Ureter (tissue), 1 donor: ENCODE measurements around the gene ZNRD2. TPM values are rescaled to one million over a fixed set of nuclear protein-coding genes. Genes with fewer than 3 reads are reported as not detected.
"Not testable (repeated sequence)": the region's sequence is repeated elsewhere in the genome, so short reads cannot be mapped to it uniquely, and the experiment has no call there.

Experiments used
- DNase-seq: peaks from one replicate; pipeline ENCODE4 v3.0.0-alpha.2; 2020; ENCODE audit warnings: low spot score
- total RNA-seq: library from RNA; stranded (reverse); gene quantifications from one replicate; pipeline ENCODE4 v1.2.4, GENCODE V29; 2023
- donor health status: DM: yes; HTN: yes; CAD: no.

ZNRD2 gene
- total RNA-seq, 1 donor from 2014 or later = 50.3 TPM

GRCh38 chr11:65555693-65556231 is 14.5 kb upstream of the ZNRD2 start:
- no peak for DNase-seq

DNA sequence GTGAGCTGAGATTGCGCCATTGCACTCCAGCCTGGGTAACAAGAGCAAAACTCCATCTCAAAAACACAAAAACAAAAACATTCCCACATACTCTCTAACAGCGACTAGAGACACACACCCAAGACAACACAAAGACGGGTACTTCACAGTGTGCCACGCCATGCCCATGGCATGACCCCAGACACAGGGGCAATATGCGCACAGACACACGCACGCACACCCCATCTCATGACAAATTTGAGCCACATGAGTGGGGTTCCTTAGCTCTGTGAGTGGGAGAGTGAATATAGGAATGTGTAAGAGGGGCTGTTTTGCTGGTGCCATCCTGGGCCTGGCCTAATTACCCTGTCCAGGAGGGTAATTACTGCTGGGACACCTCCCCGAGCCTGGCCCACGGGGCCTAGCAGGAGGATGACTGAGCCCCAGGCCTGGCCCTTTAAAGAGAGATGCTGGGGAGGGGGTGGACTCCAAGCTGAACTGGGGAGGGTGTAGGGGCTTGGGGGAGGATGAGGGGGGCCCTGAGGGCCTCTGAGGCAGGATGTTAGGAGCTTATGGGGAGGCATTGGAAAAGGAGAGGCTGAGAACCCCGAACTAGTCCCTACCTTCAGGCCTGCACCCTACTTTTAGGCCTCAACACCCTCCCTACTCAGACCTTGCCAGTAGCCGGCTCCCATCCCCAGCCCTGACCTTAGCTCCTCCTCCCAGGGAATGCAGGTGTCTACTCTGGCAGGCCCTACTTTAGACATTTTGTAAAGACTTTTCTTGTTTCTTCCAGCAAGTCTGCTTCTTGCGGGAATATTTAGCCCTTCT is 13.6 kb upstream of the ZNRD2 start:
- DNase-seq = no peak

- no peak for DNase-seq
These were observed 12.8 kb upstream of the ZNRD2 start for GRCh38 chr11:65557280-65558001.

DNA sequence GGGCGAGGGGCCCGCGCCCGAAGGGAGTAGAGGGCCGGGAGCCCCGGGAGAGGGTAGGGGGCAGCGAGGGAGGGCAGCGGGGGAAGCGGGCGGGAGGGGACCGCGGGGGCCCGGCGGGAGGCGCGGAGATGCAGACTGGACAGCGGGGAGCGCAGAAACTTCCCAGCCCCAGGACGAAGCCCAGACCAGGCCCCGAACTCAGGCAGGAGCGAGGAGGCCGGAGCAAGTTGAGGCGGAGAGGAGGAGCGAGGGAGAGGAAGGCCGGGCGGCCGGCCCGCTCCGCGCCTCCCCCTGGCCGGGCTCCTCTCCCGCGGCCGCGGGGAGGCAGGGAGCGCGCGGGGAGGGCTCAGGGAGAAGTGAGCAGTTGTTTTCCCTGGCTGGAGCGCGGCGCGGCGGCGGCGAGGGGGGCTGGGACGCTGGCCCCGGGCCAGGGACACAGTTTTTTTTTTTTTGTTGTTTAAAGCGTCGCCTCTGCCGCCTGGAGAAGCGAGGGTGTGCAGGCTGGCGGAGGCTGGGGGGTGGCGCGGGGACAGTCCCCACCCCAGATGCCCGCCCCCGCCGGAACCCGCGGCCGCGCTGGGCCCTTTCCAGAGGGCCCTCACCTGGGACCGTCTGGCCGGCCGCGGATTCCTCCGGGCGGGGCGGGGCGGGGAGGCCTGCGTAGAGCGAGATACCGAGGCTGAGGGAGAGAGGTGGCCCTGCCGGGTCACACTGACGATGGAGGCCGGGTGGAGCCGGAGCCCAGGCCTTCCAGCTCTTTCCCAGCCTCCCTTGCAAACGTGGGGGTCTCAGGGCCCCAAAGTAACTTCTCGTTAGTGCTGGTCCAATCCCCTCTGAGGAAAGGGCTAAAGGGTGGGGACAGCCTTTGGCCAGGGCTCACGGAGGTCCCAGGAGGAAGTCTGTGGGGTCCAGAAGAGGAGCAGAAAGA is 12.0 kb upstream of the ZNRD2 start, which contains the start of gene LTBP3:
TSS of gene LTBP3 (minus strand) at position 358 of the 928 bp plus-strand sequence. CDS start 400 bp downstream, outside the sequence.
- peak; percentile 83 for DNase-seq

DNA sequence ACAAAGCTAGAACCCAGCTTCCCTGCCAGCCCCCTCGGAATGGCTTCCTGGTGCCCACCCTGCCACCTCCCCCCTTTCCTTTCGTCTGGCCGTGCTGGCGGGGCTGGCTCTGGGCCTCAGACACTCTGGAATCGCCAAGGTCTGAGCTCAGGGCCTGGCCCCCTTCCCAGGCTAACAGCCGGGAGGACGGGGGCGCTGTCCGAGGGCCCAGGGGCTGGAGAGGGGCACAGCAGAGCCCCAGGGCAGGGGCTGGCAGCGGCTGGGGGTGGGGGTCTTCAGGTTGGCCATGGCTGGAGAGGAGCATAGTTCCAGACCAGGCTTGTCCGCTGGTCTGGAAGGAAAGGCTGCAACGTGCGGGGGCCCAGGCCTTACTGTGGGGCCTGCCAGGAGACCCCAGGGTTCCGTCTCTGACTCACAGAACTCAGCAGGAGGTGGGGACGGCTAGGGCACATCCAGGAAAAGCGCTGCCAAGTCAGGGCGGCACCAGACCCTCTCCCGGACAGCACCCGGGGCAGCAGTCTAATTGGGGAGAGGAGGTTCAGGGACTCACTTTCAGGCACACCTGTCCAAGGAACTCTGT is 11.3 kb upstream of the ZNRD2 start:
- peak; percentile 73 for DNase-seq

DNA sequence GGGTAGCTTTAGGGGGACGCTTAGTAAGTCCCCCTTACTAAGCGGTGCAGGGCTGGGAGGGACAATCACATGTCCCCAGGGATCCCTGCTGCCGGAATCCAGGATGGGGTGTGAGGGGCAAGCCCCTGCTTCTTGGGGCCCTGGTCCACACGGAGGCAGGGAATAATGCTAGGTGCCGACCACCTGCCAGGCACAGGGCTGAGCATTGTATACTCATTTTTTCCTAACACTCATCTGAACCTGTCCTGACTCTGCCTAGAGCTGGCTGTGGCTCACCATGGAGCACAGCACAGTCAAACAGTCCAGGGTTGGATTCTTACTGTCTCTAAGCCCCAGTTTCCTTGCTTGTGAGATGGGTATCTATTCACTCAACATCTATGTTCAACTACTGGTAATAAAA is 10.7 kb upstream of the ZNRD2 start:
- DNase-seq = no peak

- DNase-seq = no peak
These were observed 10.2 kb upstream of the ZNRD2 start for GRCh38 chr11:65559951-65560537.

DNA sequence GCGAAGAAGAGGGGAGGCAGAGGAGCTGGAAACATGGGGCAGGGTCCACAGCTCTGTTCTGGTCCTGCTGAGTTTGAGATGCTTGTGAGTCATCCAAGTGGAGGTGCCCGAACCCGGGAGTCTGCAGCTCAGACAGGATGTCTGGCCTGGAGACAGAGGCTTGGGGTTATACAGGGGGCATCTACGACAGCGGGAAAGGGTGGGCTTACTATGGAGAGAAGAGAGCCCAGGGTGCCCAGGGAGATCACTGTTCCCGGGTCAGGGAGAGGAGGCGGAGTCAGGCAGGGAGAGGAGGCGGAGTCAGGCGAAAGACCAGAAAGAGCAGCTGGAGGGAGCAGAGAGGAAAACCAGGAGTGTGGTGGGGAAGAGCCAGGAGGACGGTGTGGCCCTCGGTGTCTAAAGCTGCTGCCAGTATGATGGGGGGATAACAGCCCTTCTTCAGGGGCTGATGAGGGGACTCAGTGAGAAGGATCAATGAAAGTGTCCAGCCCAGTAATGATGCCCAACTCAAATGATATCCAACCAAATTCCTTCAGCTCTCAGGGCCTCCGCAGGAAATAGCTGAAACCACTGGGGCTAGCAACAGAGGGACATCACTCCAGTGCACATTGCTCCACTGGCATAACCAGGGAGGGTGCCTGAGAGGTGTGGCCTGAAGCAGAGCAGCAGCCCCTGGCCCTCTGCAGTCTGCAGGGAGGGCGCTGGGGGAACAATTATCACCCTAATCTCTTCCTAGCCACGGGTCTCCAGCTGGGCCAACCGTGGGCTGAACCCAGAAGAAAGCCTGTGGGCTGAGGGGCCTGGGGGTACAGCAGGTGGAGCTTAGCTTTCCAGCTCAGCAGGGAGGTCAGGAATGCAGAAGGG is 9.5 kb upstream of the ZNRD2 start:
- no peak for DNase-seq

DNA sequence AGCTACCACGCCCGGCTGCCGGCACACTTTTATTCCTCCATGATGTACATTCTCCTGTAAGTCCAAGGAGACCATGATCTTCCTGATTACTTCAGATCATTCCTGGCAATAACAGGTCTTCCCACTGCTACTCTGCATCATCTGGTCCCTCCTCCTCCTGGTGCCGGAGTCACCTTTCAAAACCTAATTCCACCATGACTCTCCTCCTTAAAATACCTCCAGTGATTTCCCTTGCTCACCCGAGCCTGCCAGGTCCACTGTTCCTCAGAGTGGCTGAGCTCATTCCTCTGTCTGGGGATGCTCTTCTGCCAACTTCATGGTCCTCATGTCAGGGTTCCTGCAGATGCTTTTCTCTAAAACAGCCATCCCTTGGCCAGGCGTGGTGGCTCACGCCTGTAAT is 8.3 kb upstream of the ZNRD2 start:
- no peak for DNase-seq

DNA sequence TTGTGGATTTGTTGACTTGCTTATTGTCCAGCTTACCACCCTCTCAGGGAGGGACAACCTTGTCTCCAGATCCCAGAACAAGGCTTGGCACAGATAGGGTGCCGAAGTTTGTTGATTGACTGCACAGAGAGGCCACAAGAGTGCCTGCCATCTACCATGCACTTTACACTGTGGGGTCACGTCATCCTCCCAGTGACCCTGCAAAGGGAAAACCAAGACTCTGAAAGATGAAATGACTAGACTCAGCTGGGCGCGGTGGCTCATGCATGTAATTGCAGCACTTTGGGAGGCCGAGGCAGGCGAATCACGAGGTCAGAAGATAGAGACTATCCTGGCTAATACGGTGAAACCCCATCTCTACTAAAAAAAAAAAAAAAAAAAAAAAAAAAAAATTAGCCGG is 7.5 kb upstream of the ZNRD2 start:
- DNase-seq = no peak

DNA sequence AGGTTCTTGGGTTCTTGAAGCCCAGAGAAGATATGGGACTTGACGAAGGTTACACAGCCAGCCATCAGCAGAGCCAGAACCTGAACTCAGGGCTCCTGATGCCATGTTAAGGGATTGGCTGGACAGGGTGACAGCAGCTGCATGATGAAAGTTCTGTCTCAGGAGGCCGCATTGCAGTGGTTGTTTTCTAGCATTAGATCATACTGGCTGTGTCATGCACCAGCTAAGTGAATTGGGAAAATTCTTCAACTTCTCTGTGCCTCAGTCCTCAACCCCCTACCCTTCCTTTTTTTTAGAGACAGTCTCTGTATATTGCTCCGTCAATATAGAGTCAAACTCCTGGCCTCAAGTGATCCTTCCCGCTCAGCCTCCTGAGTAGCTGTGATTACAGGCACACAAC is 6.7 kb upstream of the ZNRD2 start:
- DNase-seq = no peak

- DNase-seq = not testable (repeated sequence)
These were observed 5.3 kb upstream of the ZNRD2 start for GRCh38 chr11:65564879-65565559.

- DNase-seq = no peak
These were observed 4.4 kb upstream of the ZNRD2 start for GRCh38 chr11:65565624-65566453.

- DNase-seq = no peak
These were observed 909 bp upstream of the ZNRD2 start for GRCh38 chr11:65569164-65569972.

- no peak for DNase-seq
These were observed 1.1 kb downstream of the ZNRD2 start for GRCh38 chr11:65571420-65571819.

GRCh38 chr11:65571940-65572339 is 1.7 kb downstream of the ZNRD2 start:
- DNase-seq = no peak

DNA sequence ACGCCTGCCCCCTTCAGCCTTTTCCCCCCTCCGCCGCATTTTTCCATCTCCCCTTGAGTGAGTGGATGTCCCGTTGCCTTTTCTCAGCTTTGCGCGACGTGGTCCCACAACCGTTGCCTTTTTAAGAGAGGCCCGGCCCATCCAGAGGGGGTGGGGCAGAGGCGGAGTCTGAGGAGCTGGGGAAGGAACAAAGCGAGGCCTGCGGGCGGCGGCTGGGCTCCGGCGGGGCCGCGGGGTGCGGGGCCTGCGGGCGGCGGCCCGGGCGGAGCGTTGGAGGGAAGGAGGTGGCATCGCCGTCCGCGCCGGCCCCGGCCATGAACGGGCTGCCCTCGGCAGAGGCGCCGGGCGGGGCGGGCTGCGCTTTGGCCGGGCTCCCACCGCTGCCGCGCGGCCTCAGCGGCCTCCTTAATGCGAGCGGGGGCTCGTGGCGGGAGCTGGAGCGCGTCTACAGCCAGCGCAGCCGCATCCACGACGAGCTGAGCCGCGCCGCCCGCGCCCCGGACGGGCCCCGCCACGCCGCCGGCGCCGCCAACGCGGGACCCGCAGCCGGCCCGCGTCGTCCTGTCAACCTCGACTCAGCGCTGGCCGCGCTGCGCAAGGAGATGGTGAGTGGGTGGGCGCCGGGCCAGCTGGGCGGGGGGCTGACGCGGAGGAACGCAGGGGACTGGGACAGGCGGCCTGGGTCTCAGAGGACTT is 2.2 kb downstream of the ZNRD2 start, which contains the start of gene FAM89B:
TSS of gene FAM89B (plus strand) at position 183 of the 696 bp plus-strand sequence. CDS start at position 315, 132 bp downstream.
- peak; percentile 94 for DNase-seq
